NCI-H1048 (cell line): ENCODE results near the gene MRTFA.
"Not testable (repeated sequence)": the region's sequence is repeated elsewhere in the genome, so short reads cannot be mapped to it uniquely, and the experiment has no call there.

Experiments
- DNase-seq: peaks from one replicate; lab custom pipeline; 2025; lab: John Stamatoyannopoulos, UW

Gene MRTFA

GRCh38 chr22:40595497-40596234 is 40.9 kb downstream of the MRTFA start:
- no peak for DNase-seq

DNA sequence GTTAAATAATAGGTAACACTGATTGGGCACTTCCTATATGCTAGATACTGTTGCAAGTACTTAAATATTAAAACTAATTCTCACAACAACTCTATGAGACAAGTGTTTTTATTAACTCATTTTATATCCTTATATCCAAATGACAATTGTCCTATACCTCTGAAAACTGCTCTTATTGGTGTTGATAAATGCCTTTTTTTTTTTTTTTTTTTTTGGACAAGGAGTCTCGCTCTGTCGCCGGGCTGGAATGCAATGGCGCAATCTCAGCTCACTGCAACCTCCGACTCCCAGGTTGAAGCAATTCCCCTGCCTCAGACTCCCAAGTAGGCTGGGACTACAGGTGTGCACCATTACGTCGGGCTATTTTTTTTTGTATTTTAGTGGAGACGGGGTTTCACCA is 41.6 kb downstream of the MRTFA start:
- DNase-seq: no peak

DNA sequence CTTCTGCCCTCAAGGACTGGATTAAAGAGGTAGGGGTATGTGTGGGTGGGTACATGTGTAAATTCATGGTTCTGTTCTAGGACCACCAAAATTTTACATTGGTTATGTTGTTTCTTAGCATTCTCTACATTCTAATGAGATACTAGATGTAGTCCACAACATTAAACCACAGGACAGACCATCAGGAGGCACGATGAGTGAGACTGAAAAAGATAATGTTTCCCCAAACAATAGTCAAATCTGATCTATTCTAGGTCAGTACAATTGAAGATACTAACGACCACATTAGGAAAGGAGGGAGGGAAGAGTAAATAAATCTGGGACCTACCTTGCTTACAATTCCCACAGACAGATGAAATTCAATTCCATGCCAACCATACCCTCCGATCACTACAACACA is 42.2 kb downstream of the MRTFA start:
- no peak for DNase-seq

- no peak for DNase-seq
Measured at GRCh38 chr22:40593460-40594273, 42.9 kb downstream of the MRTFA start.

- no peak for DNase-seq
Measured at GRCh38 chr22:40592352-40593113, 44.0 kb downstream of the MRTFA start.

GRCh38 chr22:40588726-40589125 is 47.8 kb downstream of the MRTFA start:
- no peak for DNase-seq

DNA sequence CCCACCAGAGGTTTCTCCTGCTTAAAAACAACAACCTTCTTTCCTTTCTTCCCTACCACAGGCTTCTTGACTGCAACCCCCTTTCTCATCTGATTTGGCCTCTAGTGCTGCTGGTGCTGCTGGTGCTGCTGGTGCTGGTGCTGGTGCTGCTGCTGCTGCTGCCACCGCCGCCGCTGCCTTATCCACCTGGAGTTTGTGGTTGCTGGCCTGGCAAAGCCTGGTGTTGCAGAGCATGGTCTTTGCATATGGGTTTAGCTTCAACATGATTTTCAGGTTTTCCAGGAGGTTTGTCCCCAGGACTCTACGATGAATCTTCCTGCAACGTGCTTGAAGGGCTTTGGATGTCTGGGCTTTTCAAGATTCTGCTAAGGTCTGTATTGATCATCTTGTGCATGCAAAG is 49.7 kb downstream of the MRTFA start:
- no peak for DNase-seq

DNA sequence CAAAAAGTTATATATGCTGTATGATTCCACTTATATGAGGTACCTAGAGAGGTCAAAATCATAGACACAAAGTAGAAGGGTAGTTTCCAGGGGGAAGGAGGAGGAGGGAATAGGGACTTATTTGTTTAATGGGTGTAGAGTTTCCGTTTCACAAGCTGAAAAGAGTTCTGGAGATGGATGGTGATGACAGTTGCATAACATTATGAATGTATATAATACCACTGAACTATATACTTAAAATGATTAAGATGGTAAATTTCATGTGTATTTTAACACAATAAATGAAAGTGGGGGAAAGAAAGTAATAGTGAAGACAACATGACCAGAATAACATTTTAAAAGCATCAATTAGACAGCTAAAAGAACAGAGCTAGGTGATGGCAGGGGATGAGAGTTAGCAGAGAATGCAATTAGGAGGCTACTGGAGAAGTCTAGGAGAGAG is 51.2 kb downstream of the MRTFA start:
- DNase-seq: no peak

DNA sequence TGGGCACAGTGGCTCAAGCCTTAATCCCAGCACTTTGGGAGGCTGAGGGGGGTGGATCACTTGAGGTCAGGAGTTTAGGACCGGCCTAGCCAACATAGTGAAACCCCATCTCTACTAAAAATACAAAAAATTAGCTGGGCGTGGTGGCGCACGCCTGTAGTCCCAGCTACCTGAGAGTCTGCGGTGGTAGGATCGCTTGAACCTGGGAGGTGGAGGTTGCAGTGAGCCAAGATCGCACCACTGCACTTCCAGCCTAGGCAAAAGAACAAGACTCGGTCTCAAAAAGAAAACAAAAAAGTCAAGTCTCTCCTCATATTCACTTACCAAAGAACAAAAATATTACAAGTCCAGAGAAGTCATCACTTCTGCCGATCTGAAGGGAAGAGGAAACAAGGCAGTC is 51.8 kb downstream of the MRTFA start:
- not testable (repeated sequence) for DNase-seq

- DNase-seq: no peak
Measured at GRCh38 chr22:40583053-40583741, 53.3 kb downstream of the MRTFA start.

- DNase-seq: no peak
Measured at GRCh38 chr22:40582063-40582462, 54.5 kb downstream of the MRTFA start.

- no peak for DNase-seq
Measured at GRCh38 chr22:40580631-40581030, 55.9 kb downstream of the MRTFA start.

GRCh38 chr22:40578171-40578570 is 58.3 kb downstream of the MRTFA start:
- DNase-seq: no peak

- no peak for DNase-seq
Measured at GRCh38 chr22:40572976-40573375, 63.5 kb downstream of the MRTFA start.

- no peak for DNase-seq
Measured at GRCh38 chr22:40571887-40572286, 64.6 kb downstream of the MRTFA start.

DNA sequence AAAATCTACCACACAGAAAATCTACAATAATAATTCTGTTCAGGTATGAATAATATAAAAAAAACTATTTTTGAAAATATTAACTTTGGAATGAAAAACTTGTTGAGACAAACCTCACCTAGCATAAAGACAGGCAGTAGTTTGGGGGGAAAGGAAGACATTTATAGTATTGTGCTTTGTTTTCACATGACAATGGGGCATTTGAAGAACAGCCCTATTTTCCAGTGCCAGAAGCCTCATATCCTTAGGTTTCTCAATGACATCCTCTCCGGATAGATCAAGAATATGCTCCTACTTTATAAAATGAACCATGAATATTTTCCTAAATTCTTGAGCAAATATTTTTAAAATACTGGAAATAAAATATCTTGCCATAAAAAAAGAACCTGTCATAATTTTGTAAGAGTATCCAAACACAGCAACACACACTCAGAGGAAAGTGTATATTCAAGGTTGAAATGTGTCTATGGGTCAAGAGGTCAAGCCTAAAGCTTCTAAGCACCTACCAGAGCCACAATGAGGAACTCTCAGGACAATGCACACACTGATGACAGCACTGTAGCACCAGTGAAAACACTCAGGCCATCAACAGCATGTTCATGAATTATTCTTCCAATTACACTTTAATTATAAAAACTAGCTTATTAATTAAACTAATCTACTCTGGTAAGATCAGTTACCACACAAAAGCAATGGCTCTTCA is 68.7 kb downstream of the MRTFA start:
- DNase-seq: no peak

GRCh38 chr22:40567106-40567505 is 69.4 kb downstream of the MRTFA start:
- DNase-seq: no peak

DNA sequence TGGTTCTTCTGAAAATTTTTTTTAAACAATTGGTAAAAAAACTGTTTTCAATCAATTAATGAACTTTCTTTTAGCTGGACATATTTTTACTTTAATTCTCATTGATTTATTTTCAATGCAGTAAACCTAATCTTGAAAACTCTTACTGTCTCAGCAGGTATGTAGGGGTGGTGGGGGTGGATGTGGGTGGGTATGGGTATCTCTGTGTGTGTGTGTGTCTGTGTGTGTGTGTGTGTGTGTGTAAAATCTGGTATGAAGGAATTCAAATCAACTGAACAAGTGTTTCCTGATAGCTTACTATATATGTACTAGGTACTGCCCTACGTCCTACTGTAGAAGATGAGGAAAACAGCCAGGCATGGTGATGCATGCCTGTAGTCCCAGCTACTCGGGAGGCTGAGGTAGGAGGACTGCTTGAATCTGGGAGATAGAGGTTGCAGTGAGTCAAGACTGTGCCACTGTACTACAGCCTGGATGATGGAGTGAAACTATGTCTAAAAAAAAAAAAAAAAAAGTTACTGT is 75.5 kb downstream of the MRTFA start:
- no peak for DNase-seq

DNA sequence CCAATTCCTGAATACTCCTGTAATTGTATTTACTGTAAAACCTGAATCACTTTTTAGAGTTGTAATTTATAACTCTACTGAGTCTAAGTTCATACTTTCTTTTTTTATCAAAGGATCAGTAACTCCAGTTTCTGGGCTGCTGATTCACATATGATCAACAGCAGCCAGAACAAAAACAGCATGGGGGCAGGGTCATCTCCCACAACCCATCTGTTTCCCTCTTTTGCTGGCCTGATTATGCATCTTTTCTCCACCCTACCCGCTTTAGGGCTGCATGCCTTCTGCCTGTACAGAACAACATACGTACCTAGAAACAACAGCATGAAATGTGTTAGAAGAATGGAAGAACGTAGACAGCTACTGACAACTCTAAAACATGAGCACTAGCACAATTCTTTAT is 76.0 kb downstream of the MRTFA start:
- DNase-seq: no peak

- no peak for DNase-seq
Measured at GRCh38 chr22:40557972-40558371, 78.5 kb downstream of the MRTFA start.

DNA sequence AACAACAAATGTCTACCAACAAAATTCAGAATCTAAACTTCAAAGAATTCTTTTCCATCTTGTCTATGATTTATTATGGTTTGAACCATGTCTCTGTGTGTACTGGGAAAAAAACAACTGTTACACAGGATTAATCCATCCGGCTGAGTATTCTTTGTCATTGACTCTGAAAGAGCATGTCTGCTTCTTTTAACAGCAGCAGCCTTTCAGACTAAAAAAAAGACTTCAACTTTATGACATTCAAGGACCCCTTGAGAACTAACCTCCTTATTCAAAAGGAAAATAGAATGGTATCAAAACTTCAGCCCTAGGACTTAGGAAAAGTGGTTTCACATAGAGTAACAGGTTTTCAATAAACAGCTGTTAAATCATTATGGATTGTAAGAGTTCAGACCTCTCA is 79.9 kb downstream of the MRTFA start:
- no peak for DNase-seq
